PFSK-1 (cell line): ENCODE results near the gene HOXA3.

ENCODE experiments used
- POLR2AphosphoS5 ChIP-seq: IDR thresholded peaks from 2 replicates; pipeline ENCODE4 v1.6.1; 2012; ENCODE audit warnings: low read depth, mild to moderate bottlenecking, control low read depth, low read length, moderate library complexity
- SIN3A ChIP-seq: IDR thresholded peaks from 2 replicates; pipeline ENCODE4 v1.6.1; 2012; ENCODE audit warnings: mild to moderate bottlenecking, low read length, moderate library complexity, borderline replicate concordance; ENCODE audit not compliant: insufficient read depth
- TAF1 ChIP-seq: IDR thresholded peaks from 2 replicates; pipeline ENCODE4 v1.6.1; 2012; ENCODE audit warnings: low read length, control low read depth, borderline replicate concordance; ENCODE audit not compliant: insufficient read depth
- TF ChIP-seq, protein P1 (sequence below), 2 experiments: IDR thresholded peaks; 2 replicates each; pipeline versions ENCODE4 v1.6.1 to v1.8.0; 2011 to 2012; ENCODE audit warnings: low read depth in 2 of 2, low read length in 2 of 2, control low read depth in 1 of 2, inconsistent platforms in 1 of 2, mild to moderate bottlenecking in 1 of 2, moderate library complexity in 1 of 2; ENCODE audit not compliant: insufficient read depth in 1 of 2

GRCh38 chr7:27182861-27183681, 30.7 kb upstream of the HOXA3 start:
- TF ChIP-seq, protein P1, sequence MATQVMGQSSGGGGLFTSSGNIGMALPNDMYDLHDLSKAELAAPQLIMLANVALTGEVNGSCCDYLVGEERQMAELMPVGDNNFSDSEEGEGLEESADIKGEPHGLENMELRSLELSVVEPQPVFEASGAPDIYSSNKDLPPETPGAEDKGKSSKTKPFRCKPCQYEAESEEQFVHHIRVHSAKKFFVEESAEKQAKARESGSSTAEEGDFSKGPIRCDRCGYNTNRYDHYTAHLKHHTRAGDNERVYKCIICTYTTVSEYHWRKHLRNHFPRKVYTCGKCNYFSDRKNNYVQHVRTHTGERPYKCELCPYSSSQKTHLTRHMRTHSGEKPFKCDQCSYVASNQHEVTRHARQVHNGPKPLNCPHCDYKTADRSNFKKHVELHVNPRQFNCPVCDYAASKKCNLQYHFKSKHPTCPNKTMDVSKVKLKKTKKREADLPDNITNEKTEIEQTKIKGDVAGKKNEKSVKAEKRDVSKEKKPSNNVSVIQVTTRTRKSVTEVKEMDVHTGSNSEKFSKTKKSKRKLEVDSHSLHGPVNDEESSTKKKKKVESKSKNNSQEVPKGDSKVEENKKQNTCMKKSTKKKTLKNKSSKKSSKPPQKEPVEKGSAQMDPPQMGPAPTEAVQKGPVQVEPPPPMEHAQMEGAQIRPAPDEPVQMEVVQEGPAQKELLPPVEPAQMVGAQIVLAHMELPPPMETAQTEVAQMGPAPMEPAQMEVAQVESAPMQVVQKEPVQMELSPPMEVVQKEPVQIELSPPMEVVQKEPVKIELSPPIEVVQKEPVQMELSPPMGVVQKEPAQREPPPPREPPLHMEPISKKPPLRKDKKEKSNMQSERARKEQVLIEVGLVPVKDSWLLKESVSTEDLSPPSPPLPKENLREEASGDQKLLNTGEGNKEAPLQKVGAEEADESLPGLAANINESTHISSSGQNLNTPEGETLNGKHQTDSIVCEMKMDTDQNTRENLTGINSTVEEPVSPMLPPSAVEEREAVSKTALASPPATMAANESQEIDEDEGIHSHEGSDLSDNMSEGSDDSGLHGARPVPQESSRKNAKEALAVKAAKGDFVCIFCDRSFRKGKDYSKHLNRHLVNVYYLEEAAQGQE (IDR thresholded peaks at IDR 0.05; ENCODE audit: insufficient read depth in 1 of 2, low read depth in 2 of 2, low read length in 2 of 2) = no peak
- TF ChIP-seq POLR2AphosphoS5 (no peak), TAF1 (no peak), SIN3A (no peak)
